ENCODE results near the gene FKBP14. TPM values are rescaled to one million over a fixed set of nuclear protein-coding genes. Genes with fewer than 3 reads are reported as not detected.
"Not testable (repeated sequence)": the region's sequence is repeated elsewhere in the genome, so short reads cannot be mapped to it uniquely, and the experiment has no call there.

Gene FKBP14
- total and polyA plus RNA-seq, 2 experiments from 2014 or later, result 8.1 to 29.6 TPM

DNA sequence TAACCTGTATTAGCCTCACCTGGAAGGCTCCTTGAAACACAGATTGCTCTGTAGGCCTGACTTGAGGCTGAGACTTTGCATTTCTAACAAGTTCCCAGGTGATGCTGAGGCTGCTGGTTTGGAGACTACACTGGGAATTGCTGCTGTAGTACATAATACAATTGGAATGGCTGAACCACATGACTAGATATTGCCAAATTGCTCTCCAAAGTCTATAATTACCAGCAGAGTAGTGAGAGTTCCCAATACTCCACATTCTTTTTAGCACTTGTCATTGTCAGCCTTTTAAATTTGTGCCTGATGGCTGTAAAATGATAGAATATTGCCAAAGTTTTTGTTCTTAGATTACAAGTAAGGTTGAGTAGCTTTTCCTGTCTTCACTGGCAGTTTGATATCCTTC is 41.6 kb upstream of the FKBP14 start:
- peak in 1 of 2 donors; percentile 72 for DNase-seq (ENCODE audit: low read depth in 1 of 2, low spot score in 1 of 2)
- H3K4me1 ChIP-seq (ENCODE audit: low read depth), result no peaks in the 10 kb centered on the region
- H3K27me3 ChIP-seq, result no peaks in the 10 kb centered on the region
- H3K4me3 ChIP-seq, result no peak overlapping the region
- TF ChIP-seq CTCF (IDR thresholded peaks at IDR 0.05; ENCODE audit: low read depth, low read length), result no peak
- H3K9me3 ChIP-seq (ENCODE audit: low read depth), result no peaks in the 10 kb centered on the region
- peaks cover 15% of the 10 kb centered on the region for H3K36me3 ChIP-seq
- no peak overlapping the region for H3K27ac ChIP-seq

GRCh38 chr7:30066687-30067086 is 40.2 kb upstream of the FKBP14 start:
- no peak for TF ChIP-seq CTCF (IDR thresholded peaks at IDR 0.05; ENCODE audit: low read depth, low read length)
- no peaks in the 10 kb centered on the region for H3K9me3 ChIP-seq (ENCODE audit: low read depth)
- no peak overlapping the region for H3K27ac ChIP-seq
- no peaks in the 10 kb centered on the region for H3K4me1 ChIP-seq (ENCODE audit: low read depth)
- no peak for DNase-seq (ENCODE audit: low read depth in 1 of 2, low spot score in 1 of 2)
- H3K36me3 ChIP-seq, result peaks cover 22% of the 10 kb centered on the region
- no peaks in the 10 kb centered on the region for H3K27me3 ChIP-seq
- H3K4me3 ChIP-seq, result no peak overlapping the region

DNA sequence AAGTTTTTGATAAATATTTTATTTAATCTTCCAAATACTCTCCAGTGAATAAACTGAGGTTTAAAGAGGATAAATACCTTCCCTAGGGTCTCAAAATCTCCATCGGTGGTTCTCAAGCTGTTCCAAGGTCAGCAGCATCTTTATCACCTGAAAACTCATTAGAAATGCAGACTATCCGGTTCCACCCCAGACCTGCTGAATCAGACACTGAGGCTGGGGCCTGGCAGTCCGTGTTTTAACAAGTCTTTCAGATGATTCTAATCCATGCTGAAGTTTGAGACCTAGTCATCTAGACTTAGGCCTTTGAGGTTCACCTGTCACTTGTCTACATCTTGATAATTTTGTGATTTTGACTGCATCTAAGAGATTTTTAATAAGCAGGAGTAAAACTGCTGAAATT is 39.2 kb upstream of the FKBP14 start:
- Histone ChIP-seq H3K9me3 (ENCODE audit: low read depth) (no peaks in the 10 kb centered on the region), H3K27ac (no peak overlapping the region), H3K27me3 (no peaks in the 10 kb centered on the region), H3K4me1 (ENCODE audit: low read depth) (no peaks in the 10 kb centered on the region), H3K36me3 (peaks cover 18% of the 10 kb centered on the region), H3K4me3 (no peak overlapping the region)
- no peak for TF ChIP-seq CTCF (IDR thresholded peaks at IDR 0.05; ENCODE audit: low read depth, low read length)
- DNase-seq (ENCODE audit: low read depth in 1 of 2, low spot score in 1 of 2), result no peak

- Histone ChIP-seq H3K4me1 (ENCODE audit: low read depth) (no peaks in the 10 kb centered on the region), H3K27ac (no peak overlapping the region), H3K27me3 (no peaks in the 10 kb centered on the region), H3K36me3 (peaks cover 29% of the 10 kb centered on the region), H3K4me3 (no peak overlapping the region), H3K9me3 (ENCODE audit: low read depth) (no peaks in the 10 kb centered on the region)
- TF ChIP-seq CTCF (IDR thresholded peaks at IDR 0.05; ENCODE audit: low read depth, low read length), result peak; percentile 71
- DNase-seq (ENCODE audit: low read depth in 1 of 2, low spot score in 1 of 2), result peak; percentile 24 to 70
Measured at GRCh38 chr7:30062587-30062986, 36.1 kb upstream of the FKBP14 start.

GRCh38 chr7:30061786-30062185 is 35.3 kb upstream of the FKBP14 start:
- not testable (repeated sequence) for H3K9me3 ChIP-seq (ENCODE audit: low read depth); H3K27ac ChIP-seq; H3K4me3 ChIP-seq; H3K27me3 ChIP-seq; H3K4me1 ChIP-seq (ENCODE audit: low read depth)
- TF ChIP-seq CTCF (IDR thresholded peaks at IDR 0.05; ENCODE audit: low read depth, low read length), result peak; percentile 64
- peaks cover 33% of the 10 kb centered on the region for H3K36me3 ChIP-seq
- peak in 1 of 2 donors; percentile 47 for DNase-seq (ENCODE audit: low read depth in 1 of 2, low spot score in 1 of 2)

DNA sequence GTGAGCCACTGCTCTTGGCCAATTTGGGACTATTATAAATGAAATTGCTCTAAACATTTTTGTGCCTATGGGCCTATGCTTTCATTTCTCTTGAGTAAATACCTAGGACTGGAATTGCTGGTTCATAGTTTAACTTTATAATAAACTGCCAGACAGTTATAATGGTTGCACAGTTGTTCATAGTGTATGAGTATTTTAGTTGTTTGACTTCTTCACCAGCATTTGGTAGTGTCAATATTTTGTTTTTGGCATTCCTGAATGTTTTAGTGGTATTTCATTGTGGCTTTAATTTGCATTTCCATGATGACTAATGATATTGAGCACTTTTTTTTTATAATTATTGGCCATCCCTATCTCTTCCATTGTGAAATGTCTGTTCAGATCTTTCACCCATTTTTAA is 31.2 kb upstream of the FKBP14 start:
- Histone ChIP-seq H3K4me3 (no peak overlapping the region), H3K9me3 (ENCODE audit: low read depth) (no peaks in the 10 kb centered on the region), H3K36me3 (peaks cover 42% of the 10 kb centered on the region), H3K27me3 (no peaks in the 10 kb centered on the region), H3K27ac (no peak overlapping the region), H3K4me1 (ENCODE audit: low read depth) (no peaks in the 10 kb centered on the region)
- no peak for DNase-seq (ENCODE audit: low read depth in 1 of 2, low spot score in 1 of 2)
- TF ChIP-seq CTCF (IDR thresholded peaks at IDR 0.05; ENCODE audit: low read depth, low read length), result no peak
